SJSA1 (cell line): ENCODE measurements around the gene SRI. TPM values are rescaled to one million over a fixed set of nuclear protein-coding genes. Genes with fewer than 3 reads are reported as not detected.
A peak's percentile ranks its signal among the peaks of the same experiment; 100 is the strongest.

Experiments
- DNase-seq, 2 experiments: peaks; one replicate each; pipeline ENCODE4 v3.0.0-alpha.2; 2015 to 2020; ENCODE audit warnings: low spot score in 2 of 2, low read depth in 1 of 2
- H3K27ac ChIP-seq: fragments of 250-450 bp; sonication (Bioruptor Pico); 2 replicates; pipeline ENCODE4 v1.5.1; 2020; ENCODE audit warnings: mild to moderate bottlenecking, moderate library complexity
- H3K27me3 ChIP-seq: fragments of 250-450 bp; sonication (Bioruptor Pico); replicated peaks from 2 replicates; pipeline ENCODE4 v1.5.1; 2020; ENCODE audit warnings: mild to moderate bottlenecking, moderate library complexity
- H3K36me3 ChIP-seq: fragments of 250-450 bp; sonication (Bioruptor Pico); 2 replicates; pipeline ENCODE4 v1.5.1; 2020; ENCODE audit warnings: mild to moderate bottlenecking
- H3K4me1 ChIP-seq: fragments of 250-450 bp; sonication (Bioruptor Pico); replicated peaks from 2 replicates; pipeline ENCODE4 v1.6.1; 2021; ENCODE audit warnings: mild to moderate bottlenecking
- H3K4me3 ChIP-seq: fragments of 250-450 bp; sonication (Bioruptor Pico); 2 replicates; pipeline ENCODE4 v1.5.1; 2020; ENCODE audit warnings: mild to moderate bottlenecking
- H3K9me3 ChIP-seq: fragments of 250-450 bp; sonication (Bioruptor Pico); replicated peaks from 2 replicates; pipeline ENCODE4 v1.5.1; 2020; ENCODE audit warnings: mild to moderate bottlenecking
- total RNA-seq: library from RNA; depleted of rRNA; stranded (reverse); fragments of >200 nt; shearing (Covaris generic); gene quantifications from 2 replicates; pipeline ENCODE4 v1.2.3, GENCODE V29; 2014

SRI gene
- total RNA-seq, 1 experiment from 2014 or later = 103 TPM

DNA sequence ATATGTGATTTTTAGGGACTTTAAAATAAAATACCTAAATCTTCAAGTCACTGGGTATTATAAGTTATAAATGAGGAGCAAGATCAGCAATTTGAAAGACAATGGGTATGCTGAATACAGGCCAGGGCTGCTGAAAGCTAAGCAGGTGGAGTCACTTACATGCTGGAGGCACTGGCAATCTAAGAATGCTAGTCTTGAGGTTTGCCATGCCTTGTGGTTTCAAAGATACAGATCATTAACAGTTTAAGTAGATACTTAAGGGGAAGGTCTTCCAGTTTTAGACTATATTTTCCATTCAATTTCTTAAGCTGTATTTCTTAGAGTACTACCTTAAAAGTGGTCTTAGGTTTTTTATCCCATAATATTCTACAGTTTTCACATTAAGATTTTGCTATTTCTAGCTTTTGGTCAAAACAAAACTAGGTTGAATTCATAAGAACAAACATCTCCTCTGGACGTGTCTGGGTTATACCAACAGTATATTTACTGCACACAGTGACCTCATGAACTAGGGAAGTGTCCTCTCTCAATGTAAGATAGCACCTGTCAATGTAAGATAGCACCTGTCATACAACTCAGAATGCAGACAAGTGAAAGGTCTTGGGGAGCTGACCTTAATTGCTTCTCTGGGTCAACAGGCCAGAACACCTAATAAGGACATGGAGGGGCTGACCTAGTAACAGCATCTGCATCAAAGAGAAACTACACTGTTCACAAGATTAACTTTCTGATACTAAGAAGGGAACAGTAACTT lies 2.0 kb downstream of the SRI start:
- DNase-seq = no peak
- no peak overlapping the region for H3K27ac ChIP-seq
- H3K4me3 ChIP-seq = peak overlapping the region; percentile 92
- H3K4me1 ChIP-seq = peaks cover 13% of the 10 kb centered on the region
- H3K36me3 ChIP-seq = peaks cover 29% of the 10 kb centered on the region
- H3K9me3 ChIP-seq = no peaks in the 10 kb centered on the region; the same call in 1 of the 2 replicates
- H3K27me3 ChIP-seq = no peaks in the 10 kb centered on the region

DNA sequence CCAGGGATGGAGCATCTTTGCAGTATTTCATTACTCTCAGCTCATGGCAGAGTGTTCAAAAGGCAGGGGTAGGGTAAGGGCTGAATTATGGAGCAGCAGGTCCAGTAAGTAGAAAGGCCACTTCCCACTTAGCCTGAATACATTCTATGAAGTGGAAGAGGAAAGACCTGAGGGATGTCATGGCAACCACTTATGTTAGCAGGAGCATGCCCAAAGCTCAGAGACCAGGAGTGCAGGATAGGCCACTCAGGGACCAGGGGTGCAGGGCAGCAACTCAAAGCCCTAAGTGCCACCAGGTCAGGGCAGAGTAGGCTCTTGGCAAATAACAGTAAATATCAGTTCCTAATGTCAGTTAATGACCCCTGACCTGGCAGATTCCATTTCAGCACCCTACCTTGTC lies 3.6 kb downstream of the SRI start:
- no peaks in the 10 kb centered on the region; the same call in 1 of the 2 replicates for H3K9me3 ChIP-seq
- H3K27ac ChIP-seq = no peak overlapping the region
- H3K4me3 ChIP-seq = no peak overlapping the region
- H3K27me3 ChIP-seq = no peaks in the 10 kb centered on the region
- DNase-seq = no peak
- peaks cover 40% of the 10 kb centered on the region for H3K36me3 ChIP-seq
- H3K4me1 ChIP-seq = peaks cover 13% of the 10 kb centered on the region

DNA sequence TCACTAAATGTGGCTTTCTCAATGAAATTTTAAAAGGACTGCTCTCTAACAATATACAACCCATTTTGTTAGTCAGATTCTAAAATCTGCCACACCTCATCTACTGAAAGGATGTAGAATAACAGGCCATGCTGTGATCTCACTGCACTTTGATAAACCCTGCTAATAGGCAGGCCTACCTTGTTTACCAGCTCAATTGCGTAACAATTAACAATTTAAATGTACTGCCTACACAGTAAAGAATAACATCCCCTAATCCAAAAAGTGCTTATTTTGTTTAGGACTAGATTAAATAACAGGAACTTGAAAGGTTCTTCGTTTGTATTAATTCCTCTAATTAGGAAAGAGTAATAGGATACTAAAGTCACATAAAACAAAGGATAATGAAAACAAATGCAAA lies 4.5 kb downstream of the SRI start:
- Histone ChIP-seq H3K36me3 (peaks cover 43% of the 10 kb centered on the region), H3K4me1 (peaks cover 7% of the 10 kb centered on the region; the same call in 1 of the 2 replicates), H3K9me3 (no peaks in the 10 kb centered on the region; the same call in 1 of the 2 replicates), H3K27ac (no peak overlapping the region), H3K27me3 (no peaks in the 10 kb centered on the region), H3K4me3 (no peak overlapping the region)
- no peak for DNase-seq

DNA sequence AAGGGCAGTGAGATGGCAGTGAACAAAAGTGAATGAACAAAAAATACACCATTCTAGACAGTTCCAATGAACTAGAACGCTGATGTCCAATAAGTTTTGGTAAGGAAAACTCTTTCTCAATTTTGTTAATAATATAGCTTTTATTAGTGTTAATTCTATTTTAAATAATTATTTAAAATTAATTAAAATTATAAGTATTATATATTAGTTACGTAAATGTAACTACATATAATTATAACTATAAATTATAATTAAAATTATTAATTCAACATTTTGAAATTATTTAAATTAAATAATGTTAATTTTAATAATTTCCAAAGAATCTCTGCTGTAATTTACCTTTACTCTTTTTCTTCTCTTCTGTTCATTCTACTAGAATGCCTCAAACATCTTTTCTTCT lies 5.4 kb downstream of the SRI start:
- Histone ChIP-seq H3K27me3 (no peaks in the 10 kb centered on the region), H3K27ac (no peak overlapping the region), H3K36me3 (peaks cover 48% of the 10 kb centered on the region), H3K4me3 (no peak overlapping the region), H3K4me1 (peaks cover 7% of the 10 kb centered on the region; the same call in 1 of the 2 replicates), H3K9me3 (no peaks in the 10 kb centered on the region)
- no peak for DNase-seq

DNA sequence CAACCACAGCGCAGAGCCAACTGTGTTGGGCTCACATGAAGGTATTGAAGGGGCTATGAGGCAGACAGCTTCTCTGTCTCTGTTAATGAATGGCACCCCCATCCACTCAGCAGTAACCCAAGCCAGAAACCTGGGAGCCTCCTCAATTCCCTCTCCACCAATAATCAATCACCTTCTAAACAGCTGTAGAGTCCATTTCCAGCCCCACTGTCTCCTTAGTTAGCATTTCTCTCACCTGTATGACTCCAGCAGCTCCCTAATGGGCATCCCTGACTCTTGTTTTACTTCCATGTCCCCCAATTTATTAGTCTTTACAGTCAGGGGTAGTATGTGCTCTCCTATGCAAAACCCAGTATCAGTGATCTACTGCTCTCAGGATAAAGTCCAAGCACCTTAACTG lies 6.9 kb downstream of the SRI start:
- Histone ChIP-seq H3K4me3 (no peak overlapping the region), H3K27ac (no peak overlapping the region), H3K36me3 (peaks cover 58% of the 10 kb centered on the region), H3K4me1 (no peaks in the 10 kb centered on the region), H3K9me3 (no peaks in the 10 kb centered on the region), H3K27me3 (no peaks in the 10 kb centered on the region)
- DNase-seq = no peak

DNA sequence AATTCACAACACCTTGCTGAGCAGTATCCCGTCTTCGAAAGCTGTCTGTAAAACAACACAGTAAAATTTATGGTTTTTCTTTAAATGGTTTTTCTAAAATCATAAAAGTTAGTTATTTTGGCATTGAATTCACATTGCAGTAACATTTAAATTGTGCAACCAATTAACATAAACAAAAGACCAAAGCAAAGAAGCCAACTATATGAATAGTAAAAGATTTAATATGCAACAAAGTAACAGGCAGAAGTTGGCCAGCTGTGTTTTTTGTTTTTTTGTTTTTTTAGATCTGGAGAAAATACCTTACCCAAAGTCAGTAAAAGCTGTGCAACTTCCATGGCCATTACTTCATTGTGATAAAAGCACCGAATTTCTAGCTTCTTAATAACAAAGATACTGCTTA lies 11.3 kb downstream of the SRI start:
- Histone ChIP-seq H3K9me3 (no peaks in the 10 kb centered on the region), H3K27me3 (no peaks in the 10 kb centered on the region), H3K4me3 (no peak overlapping the region), H3K36me3 (peaks cover 68% of the 10 kb centered on the region), H3K4me1 (no peaks in the 10 kb centered on the region), H3K27ac (no peak overlapping the region)
- DNase-seq = no peak

DNA sequence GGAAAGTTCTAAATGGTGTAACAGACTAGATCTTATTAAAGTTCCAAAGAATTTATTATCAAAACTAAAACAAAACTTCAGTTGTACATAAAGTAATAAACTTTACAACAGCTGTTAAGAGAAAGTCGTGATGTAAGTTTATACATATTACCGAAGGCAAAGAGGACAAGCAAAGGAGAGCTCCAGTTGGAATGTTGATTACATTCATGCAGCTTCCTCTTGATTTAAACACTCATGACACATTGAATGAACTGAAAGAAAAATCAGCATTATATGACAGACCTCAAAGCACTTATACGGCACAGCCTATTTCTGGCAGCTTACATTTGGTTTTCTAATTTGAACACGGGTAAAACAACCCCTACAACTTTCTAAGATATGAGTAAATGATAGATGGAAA lies 13.6 kb downstream of the SRI start:
- Histone ChIP-seq H3K4me1 (no peaks in the 10 kb centered on the region), H3K9me3 (no peaks in the 10 kb centered on the region), H3K36me3 (peaks cover 62% of the 10 kb centered on the region), H3K27ac (no peak overlapping the region), H3K27me3 (no peaks in the 10 kb centered on the region), H3K4me3 (no peak overlapping the region)
- no peak for DNase-seq

DNA sequence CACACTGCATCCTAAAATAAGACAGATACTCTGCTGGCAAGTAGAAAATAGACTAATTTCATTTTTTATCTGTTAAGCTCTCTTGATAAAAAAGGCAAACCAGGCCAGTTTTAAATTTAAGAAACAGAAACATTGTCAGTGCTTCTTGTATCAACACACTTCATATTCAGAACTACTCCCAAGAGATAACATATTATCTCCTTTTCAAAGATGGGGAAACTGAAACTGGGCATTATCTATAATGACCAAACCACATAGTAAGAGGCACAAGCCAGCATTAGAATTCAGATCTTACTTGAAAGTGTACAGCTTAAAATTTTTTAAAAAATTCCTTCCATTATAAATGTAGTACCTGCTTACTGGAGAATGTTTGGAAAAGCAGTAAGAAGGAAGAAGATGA lies 14.7 kb downstream of the SRI start:
- Histone ChIP-seq H3K27ac (no peak overlapping the region), H3K36me3 (peaks cover 58% of the 10 kb centered on the region), H3K9me3 (no peaks in the 10 kb centered on the region), H3K27me3 (no peaks in the 10 kb centered on the region), H3K4me1 (no peaks in the 10 kb centered on the region), H3K4me3 (no peak overlapping the region)
- no peak for DNase-seq

DNA sequence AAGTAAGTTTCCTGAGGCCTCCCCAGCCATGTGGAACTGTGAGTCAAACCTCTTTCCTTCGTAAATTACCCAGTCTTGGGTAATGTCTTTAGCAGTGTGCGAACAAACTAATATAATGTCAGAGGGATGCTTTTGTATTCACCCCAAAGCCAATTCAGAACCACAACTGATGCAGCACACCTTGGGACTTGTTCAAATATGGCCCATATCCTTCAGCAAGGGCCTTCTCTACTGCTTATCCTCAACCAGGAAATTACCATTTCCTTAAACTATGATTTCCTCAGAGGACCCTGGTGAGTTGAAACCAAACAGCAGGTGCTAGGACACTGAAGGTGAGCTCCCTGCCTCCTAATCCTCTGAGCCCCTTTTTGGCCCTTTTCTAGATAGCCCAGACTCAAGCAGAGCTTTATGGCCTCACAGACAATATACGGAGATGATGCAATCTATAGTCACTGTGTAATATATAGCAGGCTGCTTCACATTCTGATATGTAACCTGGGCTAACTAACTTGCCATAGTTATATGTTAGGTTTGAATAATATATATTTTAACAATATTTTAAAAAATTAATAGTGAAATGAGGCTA lies 15.2 kb downstream of the SRI start:
- Histone ChIP-seq H3K27me3 (no peaks in the 10 kb centered on the region), H3K36me3 (peaks cover 53% of the 10 kb centered on the region), H3K9me3 (no peaks in the 10 kb centered on the region), H3K4me3 (no peak overlapping the region), H3K4me1 (no peaks in the 10 kb centered on the region), H3K27ac (no peak overlapping the region)
- DNase-seq = no peak

DNA sequence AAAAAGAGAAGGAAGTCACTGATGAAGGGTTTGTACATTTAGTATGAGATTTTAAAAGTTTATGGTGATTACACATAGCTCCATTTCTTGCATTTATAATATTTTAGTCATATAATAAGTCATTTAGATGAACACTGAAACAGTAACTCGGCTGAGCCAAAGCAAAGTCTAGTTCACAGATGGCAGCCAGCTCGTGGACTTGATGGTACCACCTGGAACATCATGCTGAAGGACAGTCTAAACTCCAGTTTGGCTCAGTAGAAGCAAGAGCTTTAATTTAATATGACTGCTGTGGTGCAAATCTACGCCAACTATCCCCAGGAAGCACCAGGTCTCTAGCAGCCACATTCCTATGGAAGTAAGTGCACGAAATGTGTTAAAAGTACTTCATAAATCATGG lies 16.4 kb downstream of the SRI start:
- Histone ChIP-seq H3K36me3 (peaks cover 42% of the 10 kb centered on the region), H3K27ac (no peak overlapping the region), H3K27me3 (no peaks in the 10 kb centered on the region), H3K4me1 (no peaks in the 10 kb centered on the region), H3K9me3 (no peaks in the 10 kb centered on the region), H3K4me3 (no peak overlapping the region)
- DNase-seq = no peak

DNA sequence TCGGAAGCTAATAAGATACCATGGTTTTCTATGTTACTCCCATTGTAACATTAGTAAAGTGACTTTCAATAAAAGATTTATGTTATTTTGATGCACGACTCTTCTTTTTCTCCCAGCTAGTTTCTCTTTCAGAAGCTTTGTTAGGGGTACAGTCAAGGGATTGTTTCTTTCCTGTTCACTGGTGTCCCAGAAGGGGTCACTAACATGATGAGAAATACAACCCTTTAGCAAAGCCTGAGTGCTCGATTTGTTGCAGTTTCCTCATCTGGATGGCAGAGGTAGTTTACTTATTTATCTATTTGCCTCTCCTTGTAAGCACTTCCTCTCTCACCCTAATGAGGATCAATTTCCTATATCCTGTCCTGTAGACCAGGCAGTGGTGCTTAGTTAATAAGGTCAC lies 17.0 kb downstream of the SRI start:
- H3K4me3 ChIP-seq = no peak overlapping the region
- no peaks in the 10 kb centered on the region for H3K9me3 ChIP-seq
- no peaks in the 10 kb centered on the region for H3K27me3 ChIP-seq
- peaks cover 36% of the 10 kb centered on the region for H3K36me3 ChIP-seq
- H3K27ac ChIP-seq = no peak overlapping the region
- DNase-seq = no peak
- no peaks in the 10 kb centered on the region for H3K4me1 ChIP-seq

DNA sequence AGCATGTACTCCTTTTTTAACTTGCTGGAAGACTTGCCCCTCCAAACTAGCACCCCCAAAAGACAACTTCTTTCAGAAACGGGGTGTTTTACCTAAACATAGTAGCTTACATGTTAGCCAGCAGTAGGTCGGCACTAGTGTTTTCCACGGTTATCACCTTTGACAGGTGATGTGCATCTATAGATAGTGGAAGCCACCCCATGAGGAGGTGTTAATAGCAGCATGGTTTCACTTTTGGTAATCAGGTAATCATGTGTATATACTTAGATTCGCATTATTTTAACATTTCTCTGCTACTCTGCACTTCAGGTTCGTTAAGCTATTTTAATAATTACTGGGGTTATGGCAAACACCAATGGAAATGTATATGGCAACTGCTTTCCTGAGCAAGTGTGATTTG lies 17.6 kb downstream of the SRI start:
- no peak overlapping the region for H3K27ac ChIP-seq
- no peaks in the 10 kb centered on the region for H3K27me3 ChIP-seq
- no peaks in the 10 kb centered on the region for H3K4me1 ChIP-seq
- no peak for DNase-seq
- no peak overlapping the region for H3K4me3 ChIP-seq
- H3K36me3 ChIP-seq = peaks cover 30% of the 10 kb centered on the region
- H3K9me3 ChIP-seq = no peaks in the 10 kb centered on the region

DNA sequence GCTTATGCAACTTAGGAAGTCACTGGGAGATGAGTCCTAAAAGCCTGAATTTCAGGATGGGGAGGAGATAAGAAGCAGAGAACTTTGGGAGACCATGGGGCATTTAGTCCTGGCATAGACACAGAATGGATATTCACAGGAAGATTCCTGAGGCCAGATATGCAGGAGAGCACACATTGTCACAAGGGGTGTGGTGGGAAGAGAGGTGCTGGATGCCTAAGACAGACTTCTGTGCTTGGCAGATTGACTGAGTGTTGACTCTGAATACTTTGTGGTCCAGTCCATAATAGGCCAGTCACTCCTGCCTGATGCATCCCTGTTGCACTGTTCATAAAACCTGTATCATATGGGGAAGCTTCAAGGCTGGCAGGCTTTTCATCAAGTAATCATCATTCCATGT lies 18.5 kb downstream of the SRI start:
- H3K27me3 ChIP-seq = no peaks in the 10 kb centered on the region
- no peak for DNase-seq
- no peak overlapping the region for H3K27ac ChIP-seq
- peaks cover 23% of the 10 kb centered on the region for H3K36me3 ChIP-seq
- H3K9me3 ChIP-seq = no peaks in the 10 kb centered on the region
- no peak overlapping the region for H3K4me3 ChIP-seq
- H3K4me1 ChIP-seq = no peaks in the 10 kb centered on the region

DNA sequence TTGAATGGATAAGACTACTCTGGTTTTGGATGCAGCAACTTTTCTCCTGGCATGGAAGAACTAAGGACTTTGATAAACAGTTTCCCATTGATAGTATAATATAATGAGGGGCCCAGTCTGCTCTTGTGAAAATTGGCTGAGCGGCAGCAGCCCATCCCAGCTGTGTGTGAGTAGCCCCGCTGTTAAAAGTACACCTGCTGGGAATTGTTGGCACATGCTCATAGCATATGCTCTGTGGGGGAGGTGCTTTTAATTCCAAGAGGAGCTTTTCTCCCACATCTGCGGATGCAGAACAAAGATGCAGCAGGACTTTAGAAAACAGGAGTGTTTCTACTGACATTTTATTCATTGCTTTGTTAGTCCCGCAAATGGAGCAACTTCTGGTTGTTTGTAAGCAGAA lies 19.0 kb downstream of the SRI start:
- no peak for DNase-seq
- H3K4me3 ChIP-seq = no peak overlapping the region
- H3K36me3 ChIP-seq = peaks cover 18% of the 10 kb centered on the region
- H3K4me1 ChIP-seq = no peaks in the 10 kb centered on the region
- H3K27ac ChIP-seq = no peak overlapping the region
- no peaks in the 10 kb centered on the region for H3K9me3 ChIP-seq
- H3K27me3 ChIP-seq = no peaks in the 10 kb centered on the region
